HG02884 (cell line): ENCODE measurements around the gene DNAJC28.
"Not testable (repeated sequence)": the region's sequence is repeated elsewhere in the genome, so short reads cannot be mapped to it uniquely, and the experiment has no call there.

Source experiments
- ATAC-seq: cut with Tn5 transposase; IDR thresholded peaks from one replicate; pipeline ENCODE4 v1.9.1; 2021; ENCODE audit warnings: mild to moderate bottlenecking, moderate library complexity; ENCODE audit not compliant: unreplicated experiment

Gene DNAJC28

DNA sequence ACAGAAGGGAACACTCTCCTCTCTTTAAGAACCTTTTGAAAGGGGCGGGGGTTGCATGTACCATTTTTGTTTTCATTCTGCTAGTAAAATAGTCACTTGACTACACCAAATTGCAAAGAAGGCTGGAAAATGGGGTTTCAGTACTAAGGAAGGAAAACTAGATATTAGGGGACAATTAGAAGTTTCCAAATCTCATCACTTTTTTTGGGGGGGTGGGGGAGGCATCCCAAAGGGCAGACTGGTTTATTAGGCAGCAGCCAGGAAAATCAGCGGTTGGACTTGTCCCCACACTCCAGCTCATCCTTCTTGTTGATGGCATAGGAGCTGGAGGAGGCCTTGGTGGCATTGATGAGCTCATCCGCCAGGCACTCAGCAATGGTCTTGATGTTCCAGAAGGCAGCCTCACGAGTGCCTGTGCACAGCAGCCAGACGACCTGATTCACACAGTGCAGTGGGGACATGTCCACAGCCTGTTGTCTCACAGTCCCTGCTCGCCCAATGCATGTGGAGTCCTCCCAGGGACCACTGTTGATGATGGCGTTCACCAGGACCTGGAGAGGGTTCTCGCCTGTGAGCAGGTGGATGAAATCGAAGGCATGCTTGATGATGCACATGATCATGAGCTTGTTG, 10.1 kb downstream of the DNAJC28 start:
- ATAC-seq: no peak

DNA sequence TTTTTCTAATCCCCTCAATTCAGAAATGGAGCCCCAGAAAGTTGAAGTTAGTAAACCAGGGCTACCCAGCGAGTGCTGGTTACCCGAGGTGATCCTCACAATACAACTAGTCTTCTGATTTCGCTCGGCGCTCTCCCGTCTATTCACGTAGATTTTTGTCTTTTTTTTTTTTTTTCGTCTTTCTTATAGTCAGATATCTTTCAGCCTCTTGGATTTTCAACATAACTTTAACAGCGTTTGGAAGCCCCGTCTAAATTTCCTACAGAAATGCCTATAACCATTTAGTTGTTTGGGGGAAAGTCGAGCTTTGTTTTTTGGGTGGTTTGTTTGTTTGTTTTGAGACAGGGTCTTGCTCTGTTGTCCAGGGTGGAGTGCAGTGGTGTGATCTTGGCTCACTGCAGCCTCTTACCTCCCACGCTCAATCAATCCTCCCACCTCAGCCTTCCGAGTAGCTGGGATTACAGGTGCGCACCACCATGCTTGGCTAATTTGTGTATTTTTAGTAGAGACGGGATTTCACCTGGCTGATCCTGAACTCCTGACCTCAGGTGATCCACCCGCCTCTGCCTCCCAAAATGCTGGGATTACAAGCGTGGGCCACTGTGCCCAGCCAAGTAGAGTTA, 10.9 kb downstream of the DNAJC28 start:
- no peak for ATAC-seq

DNA sequence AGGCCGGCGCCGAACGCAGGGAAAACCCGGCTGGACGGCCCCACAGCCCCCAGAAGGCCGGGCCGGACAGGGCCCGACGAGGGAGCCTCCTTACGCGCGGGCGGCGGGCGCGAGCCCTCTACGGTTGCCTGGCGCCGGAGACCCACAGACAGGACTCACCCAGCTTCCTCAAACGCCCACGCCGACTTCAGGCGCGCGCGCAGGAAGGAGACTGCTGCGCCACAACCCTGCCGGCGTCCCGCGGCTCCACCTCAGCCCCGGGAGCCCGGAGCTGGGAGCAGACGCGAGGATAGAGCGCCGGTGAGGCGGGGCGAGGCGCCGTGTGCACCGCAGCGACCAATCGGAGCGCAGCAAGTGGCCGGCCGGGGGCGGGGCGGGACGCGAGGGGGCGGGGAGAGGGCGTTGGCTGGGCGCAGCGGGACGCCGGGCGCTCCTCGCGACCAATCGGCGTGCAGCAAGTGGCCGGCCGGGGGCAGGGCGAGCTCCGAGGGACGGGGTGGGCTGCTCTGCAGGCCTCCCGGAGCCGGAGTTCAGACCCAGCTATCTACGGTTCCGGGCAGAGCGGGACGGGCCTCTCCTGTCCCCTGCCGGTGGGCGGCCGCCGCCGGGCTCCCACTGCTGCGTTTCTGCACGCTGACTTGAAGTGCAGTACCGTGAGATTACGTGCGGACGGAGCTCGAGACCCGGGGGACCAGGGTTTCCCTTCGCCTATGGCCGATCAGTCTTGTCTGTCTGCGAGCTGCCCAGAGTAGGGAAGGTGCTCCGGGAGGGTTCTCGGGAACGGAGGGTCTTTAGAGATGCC, 11.6 kb downstream of the DNAJC28 start, which contains the start of gene TMEM50B:
TSS of gene TMEM50B (minus strand) at position 296 of the 802 bp plus-strand sequence. CDS start 11,089 bp downstream, outside the sequence.
- peak; percentile 82 for ATAC-seq

DNA sequence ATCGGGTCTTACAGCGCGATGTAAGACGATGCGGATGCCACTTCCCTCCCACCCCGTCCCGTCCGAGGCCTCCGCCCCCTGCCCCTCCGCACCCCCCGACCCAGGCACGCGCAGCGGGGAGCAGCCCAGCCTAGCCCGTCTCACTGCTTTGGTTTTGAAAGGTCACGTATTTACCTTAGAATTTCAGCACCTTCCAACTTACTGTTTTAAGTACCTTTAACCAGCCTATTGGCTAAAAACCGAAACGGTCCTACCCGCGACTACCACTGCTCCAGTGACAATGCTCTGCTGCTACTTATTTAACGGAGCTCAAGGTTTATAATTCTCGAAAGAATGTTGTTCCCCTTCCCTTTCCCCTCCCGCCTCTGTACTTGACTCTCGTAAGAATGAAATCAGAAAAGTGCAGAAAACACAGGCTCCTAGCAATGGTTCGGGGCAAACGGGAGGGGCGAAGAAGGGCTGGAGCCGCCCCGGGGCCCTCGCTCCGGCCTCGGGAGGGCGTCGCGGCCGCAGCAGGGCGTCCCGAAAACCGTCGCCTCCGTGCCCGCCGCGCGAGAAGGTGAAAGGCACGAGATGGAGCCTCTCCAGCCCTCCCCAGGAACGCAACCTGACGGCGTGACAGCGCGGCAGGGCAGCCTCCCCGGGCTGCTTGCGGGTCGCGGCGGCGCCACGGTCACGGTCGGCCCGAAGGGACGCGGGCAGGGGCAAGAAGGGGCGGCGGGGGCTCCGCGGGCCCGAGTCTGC, 12.4 kb downstream of the DNAJC28 start:
- peak; percentile 11 for ATAC-seq

DNA sequence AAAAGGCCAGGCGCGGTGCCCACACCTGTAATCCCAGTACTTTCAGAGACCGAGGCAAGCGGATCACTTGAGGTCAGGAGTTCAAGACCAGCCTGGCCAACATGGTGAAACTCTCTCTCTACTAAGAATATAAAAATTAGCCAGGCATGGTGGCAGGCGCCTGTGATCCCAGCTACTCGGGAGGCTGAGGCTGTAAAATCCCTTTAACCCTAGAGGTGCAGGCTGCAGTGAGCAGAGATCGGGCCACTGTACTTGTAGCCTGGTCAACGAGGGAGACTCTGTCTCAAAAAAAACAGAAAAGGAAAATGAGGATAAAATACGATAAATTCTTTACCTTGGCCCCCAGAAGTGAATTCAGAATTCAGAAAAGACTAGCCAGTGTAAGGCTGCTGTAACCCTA, 13.3 kb downstream of the DNAJC28 start:
- ATAC-seq: no peak

DNA sequence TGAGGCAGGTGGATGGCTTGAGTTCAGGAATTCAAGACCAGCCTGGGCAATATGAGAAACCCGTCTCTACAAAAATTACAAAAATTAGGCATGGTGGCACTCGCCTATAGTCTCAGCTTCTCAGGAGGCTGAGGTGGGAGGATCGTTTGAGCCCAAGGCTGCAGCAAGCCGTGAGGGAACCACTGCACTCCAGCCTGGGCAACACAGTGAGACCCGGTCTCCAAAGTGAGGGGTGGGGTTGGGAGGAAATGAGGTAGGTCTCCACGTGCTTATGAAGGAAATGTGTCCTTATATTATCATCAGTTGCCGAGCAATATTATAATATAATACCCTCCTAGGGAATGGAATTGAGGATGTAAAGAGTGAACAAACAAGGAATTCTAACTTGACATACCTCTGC, 14.4 kb downstream of the DNAJC28 start:
- ATAC-seq: no peak

DNA sequence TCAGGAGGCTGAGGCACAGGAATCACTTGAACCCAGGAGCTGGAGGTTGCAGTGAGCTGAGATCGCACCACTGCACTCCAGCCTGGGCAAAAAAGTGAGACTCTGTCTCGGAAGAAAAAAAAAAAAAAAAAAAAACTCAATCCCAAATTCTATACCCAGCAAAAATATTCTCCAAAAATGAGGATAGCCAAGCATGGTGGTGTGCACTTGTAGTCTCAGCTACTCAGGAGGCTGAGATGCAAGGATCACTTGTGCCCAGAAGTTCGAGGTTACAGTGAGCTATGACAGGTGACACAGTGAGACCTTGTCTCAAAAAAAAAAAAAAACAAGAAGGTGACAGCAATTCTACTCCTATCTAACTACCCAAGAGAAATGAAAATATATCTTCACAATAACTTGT, 18.2 kb downstream of the DNAJC28 start:
- no peak for ATAC-seq

DNA sequence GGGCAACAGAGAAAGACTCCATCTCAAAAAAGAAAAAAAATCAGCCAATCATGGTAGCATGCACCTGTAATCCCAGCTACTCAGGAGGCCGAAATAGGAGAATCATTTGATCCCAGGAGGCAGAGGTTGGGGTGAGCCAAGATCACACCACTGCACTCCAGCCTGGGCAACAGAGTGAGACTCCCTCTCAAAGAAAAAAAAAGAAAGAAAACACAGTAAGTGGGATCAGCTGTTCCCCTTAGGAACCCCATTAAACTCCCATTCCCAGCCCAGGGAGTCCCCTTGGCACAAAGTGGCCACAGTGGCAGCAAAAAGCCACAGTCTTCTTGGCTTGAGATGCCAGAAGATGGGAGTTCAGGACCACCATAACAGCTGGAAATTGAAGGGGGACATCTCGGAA, 20.8 kb downstream of the DNAJC28 start:
- ATAC-seq: no peak

DNA sequence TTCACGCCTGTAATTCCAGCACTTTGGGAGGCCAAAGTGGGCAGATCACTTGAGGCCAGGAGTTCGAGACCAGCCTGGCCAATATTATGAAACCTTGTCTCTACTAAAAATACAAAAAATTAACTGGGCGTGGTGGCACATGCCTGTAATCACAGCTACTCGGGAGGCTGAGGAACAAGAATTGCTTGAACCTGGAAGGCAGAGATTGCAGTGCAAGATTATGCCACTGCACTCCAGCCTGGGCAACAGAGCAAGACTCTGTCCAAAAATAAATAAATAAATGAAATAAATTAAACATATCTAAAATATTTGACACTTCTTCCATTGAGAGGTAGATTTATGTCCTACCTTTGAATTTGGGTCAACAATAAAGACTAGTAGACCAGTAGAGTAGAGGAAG, 22.3 kb downstream of the DNAJC28 start:
- not testable (repeated sequence) for ATAC-seq

DNA sequence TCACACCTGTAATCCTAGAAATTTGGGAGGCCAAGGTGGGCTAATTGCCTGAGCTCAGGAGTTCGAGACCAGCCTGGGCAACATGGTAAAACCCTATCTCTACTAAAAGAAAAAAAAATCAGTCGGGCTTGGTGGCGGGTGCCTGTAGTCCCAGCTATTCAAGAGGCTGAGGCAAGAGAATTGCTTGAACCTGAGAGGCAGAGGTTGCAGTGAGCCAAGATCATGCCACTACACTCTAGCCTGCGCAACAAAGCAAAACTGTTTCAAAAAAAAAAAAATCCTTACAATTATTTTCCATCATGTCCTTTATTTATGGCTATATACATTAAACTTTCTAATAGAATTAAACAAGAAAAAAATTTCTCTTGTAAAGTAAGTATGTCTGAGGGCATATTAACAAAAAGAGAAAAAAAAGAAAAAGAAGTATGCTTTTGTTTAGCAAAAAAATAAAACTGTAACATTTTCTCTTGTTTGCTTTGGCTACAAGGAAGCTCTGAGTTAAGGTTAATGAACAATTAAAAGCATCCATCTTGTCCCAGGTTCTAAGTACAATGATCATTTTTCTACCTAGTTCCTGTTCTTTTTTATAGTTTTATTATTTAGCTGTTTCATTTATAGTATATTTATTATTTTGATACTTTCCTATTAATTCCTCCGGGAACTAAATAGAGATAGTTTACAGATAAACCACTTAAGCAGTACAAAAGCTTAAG, 29.8 kb downstream of the DNAJC28 start:
- ATAC-seq: no peak

DNA sequence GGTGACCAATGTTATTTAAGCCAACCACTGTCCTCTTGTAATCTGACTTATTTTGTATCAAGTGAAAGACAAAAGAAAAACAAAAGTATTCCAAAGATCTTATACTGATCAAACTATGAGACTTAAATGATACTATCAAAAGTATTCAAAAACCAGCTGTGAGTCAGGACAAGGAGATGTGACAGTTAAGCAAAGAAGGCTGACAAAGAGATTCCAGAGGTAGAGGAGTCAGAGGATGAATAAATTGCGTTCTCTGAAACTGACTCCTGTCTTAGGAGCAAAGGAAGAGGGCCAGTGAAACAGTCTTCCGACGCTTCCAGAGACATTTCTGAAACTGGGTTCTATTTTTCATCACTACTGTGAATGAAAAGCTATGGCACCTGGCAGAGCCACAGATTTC, 32.7 kb downstream of the DNAJC28 start:
- no peak for ATAC-seq

DNA sequence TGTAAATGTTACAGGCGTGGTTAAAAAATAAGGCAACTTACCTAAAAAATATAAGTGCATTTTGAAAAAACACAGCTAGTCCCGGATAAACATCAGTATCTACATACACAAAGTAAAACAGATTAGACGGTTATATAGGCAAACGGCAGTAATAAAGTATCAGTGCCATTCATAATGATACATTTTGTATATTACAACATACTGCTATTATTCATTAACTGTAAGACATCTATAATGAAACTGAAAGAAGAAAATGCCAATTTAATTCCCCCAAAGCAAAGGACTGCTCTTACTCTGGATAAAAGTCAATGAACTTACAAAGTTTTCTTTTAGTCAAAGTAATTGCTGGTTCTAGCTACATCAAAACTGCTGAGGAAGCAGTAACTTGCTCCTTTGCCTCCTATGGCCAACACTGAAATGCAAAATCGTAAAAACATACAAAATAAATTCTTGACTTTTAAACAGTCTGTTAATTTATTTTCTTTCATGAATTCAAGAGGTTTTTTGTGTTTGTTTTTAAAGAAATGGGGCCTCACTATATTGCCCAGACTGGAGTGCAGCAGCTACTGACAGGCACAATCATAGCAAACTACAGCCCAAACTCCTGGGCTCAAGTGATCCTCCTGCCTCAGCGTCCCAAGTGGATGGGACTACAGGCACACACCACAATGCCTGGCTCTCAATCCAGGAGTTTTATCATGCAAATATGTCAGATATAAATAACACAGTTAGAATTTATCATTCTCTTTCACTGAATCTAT, 35.6 kb downstream of the DNAJC28 start:
- no peak for ATAC-seq

DNA sequence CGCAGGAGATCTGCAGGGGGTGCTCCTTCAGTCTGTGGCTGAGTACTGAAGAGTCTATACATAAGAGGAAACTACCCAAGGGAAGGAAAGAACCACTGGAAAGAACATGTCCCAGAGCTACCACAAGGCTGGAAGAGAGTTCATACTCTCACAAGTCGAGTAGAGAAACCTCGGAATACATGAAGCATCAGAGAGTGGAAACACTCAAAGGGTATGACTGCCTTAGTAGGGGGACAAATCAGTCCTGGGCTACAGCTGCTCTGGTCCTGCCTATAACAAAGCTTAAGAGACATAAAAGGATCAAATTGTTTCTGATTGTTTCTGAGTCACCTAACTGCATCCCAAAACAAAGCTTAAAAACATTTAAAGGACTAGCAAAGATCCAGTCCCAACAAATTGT, 39.2 kb downstream of the DNAJC28 start:
- no peak for ATAC-seq

DNA sequence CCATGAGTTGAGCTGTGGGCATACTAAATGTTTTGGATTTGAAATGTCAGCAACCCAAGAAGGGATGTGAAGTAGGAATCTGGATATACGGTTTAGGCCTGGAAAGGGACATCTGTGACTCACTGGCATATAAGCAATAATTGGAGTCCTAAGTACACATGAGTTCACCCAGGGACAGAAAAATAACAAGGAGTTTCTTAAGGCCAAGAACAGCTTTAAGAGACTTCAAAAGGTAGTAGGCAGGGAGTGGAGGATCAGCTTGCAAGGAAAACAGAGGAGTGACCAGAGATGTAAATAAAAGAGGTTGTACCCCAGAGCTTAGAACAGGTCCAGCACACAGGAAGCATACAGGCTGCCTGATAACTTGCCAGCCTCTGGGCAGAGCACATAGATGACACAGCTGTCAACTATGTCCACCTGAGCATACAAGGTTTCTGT, 39.9 kb downstream of the DNAJC28 start:
- ATAC-seq: no peak

DNA sequence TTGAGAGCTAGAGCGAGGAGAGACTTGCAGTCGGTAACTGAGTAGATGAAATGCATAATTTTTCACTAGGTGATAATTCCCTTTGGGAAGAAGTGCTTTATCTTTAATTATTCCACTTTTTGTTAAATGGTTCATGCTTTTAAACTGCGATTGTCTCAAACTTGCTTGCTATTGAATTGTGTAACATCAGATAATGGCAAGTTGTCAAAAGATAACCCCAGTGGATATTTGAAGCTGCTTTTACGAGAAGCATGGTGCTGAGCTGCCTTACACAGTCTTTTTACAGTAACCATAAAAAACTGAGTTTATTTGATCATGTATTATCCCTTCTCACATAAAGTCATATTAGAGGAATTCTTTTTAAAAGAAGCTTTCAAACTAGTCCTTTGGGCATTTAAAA, 41.9 kb downstream of the DNAJC28 start:
- ATAC-seq: no peak

DNA sequence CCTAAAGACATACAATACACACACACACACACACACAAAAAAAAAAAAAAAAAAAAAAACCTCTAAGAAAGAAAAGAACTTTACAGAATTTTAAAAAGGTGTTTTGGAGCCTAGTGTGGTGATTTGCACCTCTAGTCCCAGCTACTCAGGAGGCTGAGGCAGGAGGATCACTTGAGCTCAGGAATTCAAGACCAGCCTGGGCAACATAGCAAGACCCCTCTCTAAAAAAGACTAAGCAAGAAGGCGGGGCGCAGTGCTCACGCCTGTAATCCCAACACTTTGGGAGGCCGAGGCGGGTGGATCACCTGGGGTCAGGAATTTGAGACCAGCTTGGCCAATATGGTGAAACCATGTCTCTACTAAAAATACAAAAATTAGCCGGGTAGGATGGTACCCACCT, 44.9 kb downstream of the DNAJC28 start:
- not testable (repeated sequence) for ATAC-seq

DNA sequence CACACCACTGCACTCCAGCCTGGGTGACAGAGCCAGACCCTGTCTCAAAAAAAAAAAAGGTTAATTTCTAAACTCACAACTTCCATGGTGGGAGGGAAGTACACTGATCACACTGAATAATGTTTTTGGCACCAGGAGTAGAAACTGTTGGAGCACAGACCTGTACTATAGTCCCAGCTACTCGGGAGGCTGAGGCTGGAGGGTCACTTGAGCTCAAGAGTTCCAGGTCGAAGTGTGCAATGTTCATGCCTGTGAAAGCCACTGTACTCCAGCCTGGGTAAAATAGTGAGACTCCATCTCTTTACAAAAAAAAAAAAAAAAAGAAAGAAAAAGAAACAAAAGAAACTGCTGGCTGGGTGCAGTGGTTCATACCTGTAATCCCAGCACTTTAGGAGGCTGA, 47.0 kb downstream of the DNAJC28 start:
- ATAC-seq: no peak

DNA sequence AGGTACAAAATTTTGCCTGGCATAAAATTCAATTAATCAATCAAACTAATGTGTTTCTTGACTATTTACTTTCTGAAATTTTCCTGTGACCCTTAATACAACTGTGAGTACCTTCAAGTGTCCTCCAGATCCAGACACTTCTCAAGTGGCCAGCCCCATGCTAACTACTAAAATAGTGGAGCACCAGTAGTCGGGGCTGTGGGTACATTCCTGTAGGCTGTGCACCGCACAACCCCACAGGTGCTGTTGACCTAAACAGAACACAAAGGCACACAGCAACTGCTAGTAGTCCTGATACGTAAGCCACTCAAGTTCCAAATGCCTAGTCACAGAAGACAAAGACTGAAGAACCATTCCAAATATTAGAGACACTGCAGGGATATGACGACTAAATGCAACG, 48.3 kb downstream of the DNAJC28 start:
- no peak for ATAC-seq

DNA sequence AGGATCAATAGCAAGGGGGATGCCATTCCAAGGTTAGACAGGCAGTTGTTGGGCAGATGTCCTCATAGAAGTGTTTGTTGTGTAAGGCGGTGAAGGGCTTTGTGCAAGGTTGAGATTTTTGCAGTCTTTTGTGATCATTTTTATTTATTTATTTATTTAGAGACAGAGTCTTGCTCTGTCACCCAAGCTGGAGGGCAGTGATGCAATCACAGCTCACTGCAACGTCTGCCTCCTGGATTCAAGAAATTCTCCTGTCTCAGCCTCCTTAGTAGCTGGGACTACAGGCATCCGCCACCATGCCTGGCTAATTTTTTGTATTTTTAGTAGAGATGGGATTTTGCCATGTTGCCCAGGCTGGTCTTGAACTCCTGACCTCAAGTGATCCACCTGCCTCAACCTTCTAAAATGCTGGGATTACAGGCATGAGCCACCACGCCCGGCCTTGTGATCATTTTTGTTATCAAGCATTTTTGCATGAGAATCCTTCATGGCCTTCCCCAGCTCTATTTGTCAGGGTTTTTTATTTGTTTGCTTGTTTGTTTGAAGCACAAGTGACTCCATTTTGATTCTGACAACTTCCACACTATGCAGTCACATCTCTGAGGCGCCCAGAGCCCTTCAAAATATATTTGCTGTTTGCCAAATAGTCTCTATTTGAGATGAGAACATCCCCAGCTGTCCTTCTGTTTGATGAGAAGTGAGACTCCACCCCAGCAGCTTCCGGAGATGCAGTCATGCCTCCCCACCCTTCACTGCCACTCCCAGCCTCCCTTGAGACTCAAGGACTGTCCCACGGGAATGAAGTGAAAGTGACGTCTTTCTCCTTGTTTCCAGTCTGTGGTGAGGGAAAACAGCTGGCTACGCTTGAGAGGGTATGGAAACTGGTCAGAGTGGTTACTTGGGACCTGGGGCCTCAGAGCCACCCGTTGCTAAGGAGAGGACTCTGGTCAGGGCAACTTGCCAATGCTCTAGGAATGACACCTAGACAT, 49.7 kb downstream of the DNAJC28 start:
- ATAC-seq: peak; percentile 68
